PC-3 (cell line): ENCODE results near the gene NDUFC1.

Source experiments
- EZH2phosphoT487 ChIP-seq: fragments of 300-600 bp; sonication (generic); IDR thresholded peaks from 2 replicates; pipeline ENCODE4 v1.6.1; 2018; ENCODE audit warnings: mild to moderate bottlenecking, antibody characterized with exemption, low read length, borderline replicate concordance
- TF ChIP-seq, protein P1 (sequence below): fragments of 300-600 bp; sonication (generic); conservative IDR thresholded peaks from 2 replicates; pipeline ENCODE4 v1.5.1; 2017; ENCODE audit warnings: antibody characterized with exemption, low read depth, mild to moderate bottlenecking, low read length

DNA sequence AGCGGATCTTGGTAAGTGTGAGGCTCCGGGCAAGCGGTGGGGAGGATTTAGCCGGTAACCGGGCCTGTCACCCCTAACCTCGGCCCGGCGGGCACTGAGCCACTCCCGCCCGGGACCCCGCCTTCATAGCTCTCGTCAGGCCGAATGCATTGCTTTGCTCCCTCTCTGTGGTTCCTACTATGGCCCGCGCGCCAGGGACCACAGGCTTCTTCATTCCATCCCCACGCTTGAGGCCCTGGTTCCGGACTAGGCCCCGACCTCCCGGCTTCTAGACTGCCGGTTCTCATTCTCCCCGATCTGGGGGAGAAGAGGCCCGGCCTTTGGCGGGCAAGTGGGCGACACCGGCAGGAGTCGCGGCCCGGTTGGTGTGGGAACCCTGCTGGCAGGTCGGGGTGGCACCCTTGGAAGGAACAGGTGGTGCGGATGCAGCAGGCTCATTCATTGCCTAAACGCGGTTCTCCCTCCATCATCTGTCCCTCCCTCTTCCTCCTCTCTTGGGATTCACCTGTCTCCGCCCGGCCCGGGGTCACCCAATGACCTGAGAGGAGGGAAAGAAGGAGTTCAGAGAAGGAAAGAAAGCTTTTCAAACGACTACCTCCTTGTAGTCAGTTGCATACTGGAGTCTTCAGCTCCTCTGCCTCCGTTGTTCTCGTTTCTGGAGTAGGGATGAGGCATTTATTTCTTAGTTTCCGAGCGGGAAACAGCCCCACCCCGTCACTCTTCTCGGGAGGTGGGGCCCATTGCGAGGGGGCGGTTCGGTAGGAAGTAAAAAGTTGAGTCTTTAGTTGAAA is at the start of gene NDUFC1:
- TF ChIP-seq, protein P1, sequence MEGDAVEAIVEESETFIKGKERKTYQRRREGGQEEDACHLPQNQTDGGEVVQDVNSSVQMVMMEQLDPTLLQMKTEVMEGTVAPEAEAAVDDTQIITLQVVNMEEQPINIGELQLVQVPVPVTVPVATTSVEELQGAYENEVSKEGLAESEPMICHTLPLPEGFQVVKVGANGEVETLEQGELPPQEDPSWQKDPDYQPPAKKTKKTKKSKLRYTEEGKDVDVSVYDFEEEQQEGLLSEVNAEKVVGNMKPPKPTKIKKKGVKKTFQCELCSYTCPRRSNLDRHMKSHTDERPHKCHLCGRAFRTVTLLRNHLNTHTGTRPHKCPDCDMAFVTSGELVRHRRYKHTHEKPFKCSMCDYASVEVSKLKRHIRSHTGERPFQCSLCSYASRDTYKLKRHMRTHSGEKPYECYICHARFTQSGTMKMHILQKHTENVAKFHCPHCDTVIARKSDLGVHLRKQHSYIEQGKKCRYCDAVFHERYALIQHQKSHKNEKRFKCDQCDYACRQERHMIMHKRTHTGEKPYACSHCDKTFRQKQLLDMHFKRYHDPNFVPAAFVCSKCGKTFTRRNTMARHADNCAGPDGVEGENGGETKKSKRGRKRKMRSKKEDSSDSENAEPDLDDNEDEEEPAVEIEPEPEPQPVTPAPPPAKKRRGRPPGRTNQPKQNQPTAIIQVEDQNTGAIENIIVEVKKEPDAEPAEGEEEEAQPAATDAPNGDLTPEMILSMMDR = no peak
- TF ChIP-seq EZH2phosphoT487 = no peak
